ENCODE results near the gene C1orf35. TPM values are rescaled to one million over a fixed set of nuclear protein-coding genes. Genes with fewer than 3 reads are reported as not detected.

The C1orf35 gene
- 10 to 100 TPM; 10.4 to 17.2 (median 12.5) TPM for total RNA-seq (2021; fragmentation: NEBNext Ultra II Directional; extraction: Animal tissue kit (Norgen Biotek cat#: 25700))
- long read RNA-seq, transcript C1orf35-201 (8 exons, 1,427 nt): major isoform, 6 of 23 reads
- long read RNA-seq, partial matches to known transcripts: 13 of 23 reads
- long read RNA-seq, other reads (novel, unspliced or antisense): 4 of 23 reads

DNA sequence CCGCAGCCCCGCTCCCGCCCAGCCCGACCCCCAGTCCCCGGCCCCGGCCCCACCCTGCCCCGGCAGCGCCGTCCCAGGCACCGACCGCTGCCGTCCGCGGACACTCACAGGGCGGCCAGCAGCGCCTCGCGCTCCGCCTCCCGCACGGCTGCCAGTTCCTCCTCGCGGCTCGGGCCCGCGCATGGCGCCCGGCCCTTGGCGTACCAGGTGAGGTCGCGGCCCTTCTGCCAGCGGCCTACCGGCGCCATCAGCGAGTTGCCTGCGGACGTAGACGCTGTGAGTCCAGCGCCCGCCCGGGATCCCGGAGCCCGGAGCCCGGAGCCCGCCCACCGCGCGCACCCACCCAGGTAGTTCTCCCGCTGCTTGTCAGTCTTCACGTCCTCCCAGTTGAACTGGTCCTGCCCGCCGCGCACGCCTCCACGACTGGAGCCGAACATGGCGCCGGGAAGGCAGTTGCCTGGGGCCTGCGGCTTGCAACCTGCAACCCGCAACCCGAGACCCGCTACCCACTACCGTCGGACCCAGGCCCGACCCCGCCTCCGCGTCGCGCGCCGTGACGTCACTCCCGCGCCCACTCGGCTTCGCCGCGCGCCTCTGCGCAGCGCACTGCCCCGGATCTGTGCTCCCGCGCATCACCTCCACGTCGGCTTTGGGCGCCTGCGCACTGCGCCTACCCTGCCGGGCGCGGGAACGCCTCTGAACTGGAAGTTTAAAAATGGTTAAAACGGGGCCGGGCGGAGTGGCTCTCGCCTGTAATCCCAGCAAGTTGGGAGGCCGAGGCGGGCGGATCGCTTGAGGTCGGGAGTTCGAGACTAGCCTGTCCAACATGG is at the start of gene C1orf35:
TSS of gene C1orf35 (minus strand) at position 535 of the 830 bp plus-strand sequence. CDS start at position 437, 98 bp downstream.
- TF ChIP-seq, protein P1, sequence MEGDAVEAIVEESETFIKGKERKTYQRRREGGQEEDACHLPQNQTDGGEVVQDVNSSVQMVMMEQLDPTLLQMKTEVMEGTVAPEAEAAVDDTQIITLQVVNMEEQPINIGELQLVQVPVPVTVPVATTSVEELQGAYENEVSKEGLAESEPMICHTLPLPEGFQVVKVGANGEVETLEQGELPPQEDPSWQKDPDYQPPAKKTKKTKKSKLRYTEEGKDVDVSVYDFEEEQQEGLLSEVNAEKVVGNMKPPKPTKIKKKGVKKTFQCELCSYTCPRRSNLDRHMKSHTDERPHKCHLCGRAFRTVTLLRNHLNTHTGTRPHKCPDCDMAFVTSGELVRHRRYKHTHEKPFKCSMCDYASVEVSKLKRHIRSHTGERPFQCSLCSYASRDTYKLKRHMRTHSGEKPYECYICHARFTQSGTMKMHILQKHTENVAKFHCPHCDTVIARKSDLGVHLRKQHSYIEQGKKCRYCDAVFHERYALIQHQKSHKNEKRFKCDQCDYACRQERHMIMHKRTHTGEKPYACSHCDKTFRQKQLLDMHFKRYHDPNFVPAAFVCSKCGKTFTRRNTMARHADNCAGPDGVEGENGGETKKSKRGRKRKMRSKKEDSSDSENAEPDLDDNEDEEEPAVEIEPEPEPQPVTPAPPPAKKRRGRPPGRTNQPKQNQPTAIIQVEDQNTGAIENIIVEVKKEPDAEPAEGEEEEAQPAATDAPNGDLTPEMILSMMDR (IDR thresholded peaks at IDR 0.05): no peak
- Mint-ChIP-seq H3K4me1 (ENCODE audit: low read depth) (peaks cover 26% of the 10 kb centered on the region), H3K9me3 (no peaks in the 10 kb centered on the region), H3K27ac (peak within 1 kb of the TSS; percentile 84), H3K4me3 (peak within 1 kb of the TSS; percentile 93), H3K27me3 (ENCODE audit: insufficient read depth) (peaks cover 13% of the 10 kb centered on the region), H3K36me3 (ENCODE audit: low read depth) (peaks cover 10% of the 10 kb centered on the region; the same call in 1 of the 2 replicates)
- DNase-seq: peak; percentile 88

DNA sequence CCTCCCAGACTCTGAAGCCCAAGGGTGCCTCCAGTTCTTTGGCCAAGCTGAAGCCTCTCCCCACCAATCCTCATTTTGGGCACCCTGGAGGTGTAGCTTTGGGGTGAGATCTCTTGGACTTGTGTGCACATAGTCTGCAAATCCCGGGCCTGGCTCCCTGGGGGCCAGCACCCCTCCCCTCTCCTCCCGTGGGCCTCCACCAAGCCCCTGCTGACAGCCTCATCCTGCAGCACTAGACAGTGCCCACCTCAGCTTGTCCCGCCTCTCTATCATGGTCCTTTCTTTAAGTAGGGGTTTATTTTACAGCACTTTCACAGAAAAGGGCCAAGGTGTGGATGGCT is 49.8 kb upstream of the C1orf35 start:
- Mint-ChIP-seq H3K4me1 (ENCODE audit: low read depth) (peaks cover 8% of the 10 kb centered on the region), H3K4me3 (no peak overlapping the region), H3K27me3 (ENCODE audit: insufficient read depth) (no peaks in the 10 kb centered on the region; the same call in 1 of the 2 replicates), H3K36me3 (ENCODE audit: low read depth) (no peaks in the 10 kb centered on the region), H3K9me3 (no peaks in the 10 kb centered on the region), H3K27ac (no peak overlapping the region)
- TF ChIP-seq, protein P1 (IDR thresholded peaks at IDR 0.05): no peak
- no peak for DNase-seq

GRCh38 chr1:228152097-228152917 is 49.2 kb upstream of the C1orf35 start:
- no peak for DNase-seq
- H3K27ac Mint-ChIP-seq: no peak overlapping the region
- no peaks in the 10 kb centered on the region; the same call in 1 of the 2 replicates for H3K27me3 Mint-ChIP-seq (ENCODE audit: insufficient read depth)
- H3K9me3 Mint-ChIP-seq: no peaks in the 10 kb centered on the region
- TF ChIP-seq, protein P1 (IDR thresholded peaks at IDR 0.05): no peak
- H3K36me3 Mint-ChIP-seq (ENCODE audit: low read depth): no peaks in the 10 kb centered on the region
- no peak overlapping the region for H3K4me3 Mint-ChIP-seq
- peaks cover 8% of the 10 kb centered on the region for H3K4me1 Mint-ChIP-seq (ENCODE audit: low read depth)

GRCh38 chr1:228151180-228151925 is 48.2 kb upstream of the C1orf35 start:
- Mint-ChIP-seq H3K27me3 (ENCODE audit: insufficient read depth) (no peaks in the 10 kb centered on the region; the same call in 1 of the 2 replicates), H3K4me3 (no peak overlapping the region)

More at GRCh38 chr1:228151180-228151925, 48.2 kb upstream of the C1orf35 start:
- H3K4me1 Mint-ChIP-seq (ENCODE audit: low read depth): peaks cover 8% of the 10 kb centered on the region
- peak overlapping the region; percentile 72 for H3K27ac Mint-ChIP-seq
- no peaks in the 10 kb centered on the region for H3K36me3 Mint-ChIP-seq (ENCODE audit: low read depth)
- no peaks in the 10 kb centered on the region for H3K9me3 Mint-ChIP-seq
- TF ChIP-seq, protein P1 (IDR thresholded peaks at IDR 0.05): no peak
- no peak for DNase-seq

All from HFFc6 (cell line).